GM12874 (cell line): ENCODE data around the gene NDST4.

ENCODE experiments used
- TF ChIP-seq, protein P1 (sequence below): IDR thresholded peaks from 2 replicates; pipeline ENCODE4 v1.5.1; 2011; ENCODE audit warnings: low read depth, mild to moderate bottlenecking, control low read depth, low read length, moderate library complexity; ENCODE audit not compliant: insufficient read depth

Gene NDST4

GRCh38 chr4:115145393-115146160 is 32.2 kb upstream of the NDST4 start:
- TF ChIP-seq, protein P1, sequence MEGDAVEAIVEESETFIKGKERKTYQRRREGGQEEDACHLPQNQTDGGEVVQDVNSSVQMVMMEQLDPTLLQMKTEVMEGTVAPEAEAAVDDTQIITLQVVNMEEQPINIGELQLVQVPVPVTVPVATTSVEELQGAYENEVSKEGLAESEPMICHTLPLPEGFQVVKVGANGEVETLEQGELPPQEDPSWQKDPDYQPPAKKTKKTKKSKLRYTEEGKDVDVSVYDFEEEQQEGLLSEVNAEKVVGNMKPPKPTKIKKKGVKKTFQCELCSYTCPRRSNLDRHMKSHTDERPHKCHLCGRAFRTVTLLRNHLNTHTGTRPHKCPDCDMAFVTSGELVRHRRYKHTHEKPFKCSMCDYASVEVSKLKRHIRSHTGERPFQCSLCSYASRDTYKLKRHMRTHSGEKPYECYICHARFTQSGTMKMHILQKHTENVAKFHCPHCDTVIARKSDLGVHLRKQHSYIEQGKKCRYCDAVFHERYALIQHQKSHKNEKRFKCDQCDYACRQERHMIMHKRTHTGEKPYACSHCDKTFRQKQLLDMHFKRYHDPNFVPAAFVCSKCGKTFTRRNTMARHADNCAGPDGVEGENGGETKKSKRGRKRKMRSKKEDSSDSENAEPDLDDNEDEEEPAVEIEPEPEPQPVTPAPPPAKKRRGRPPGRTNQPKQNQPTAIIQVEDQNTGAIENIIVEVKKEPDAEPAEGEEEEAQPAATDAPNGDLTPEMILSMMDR: no peak

- TF ChIP-seq, protein P1: no peak
These were observed 14.6 kb upstream of the NDST4 start for GRCh38 chr4:115128037-115128436.

DNA sequence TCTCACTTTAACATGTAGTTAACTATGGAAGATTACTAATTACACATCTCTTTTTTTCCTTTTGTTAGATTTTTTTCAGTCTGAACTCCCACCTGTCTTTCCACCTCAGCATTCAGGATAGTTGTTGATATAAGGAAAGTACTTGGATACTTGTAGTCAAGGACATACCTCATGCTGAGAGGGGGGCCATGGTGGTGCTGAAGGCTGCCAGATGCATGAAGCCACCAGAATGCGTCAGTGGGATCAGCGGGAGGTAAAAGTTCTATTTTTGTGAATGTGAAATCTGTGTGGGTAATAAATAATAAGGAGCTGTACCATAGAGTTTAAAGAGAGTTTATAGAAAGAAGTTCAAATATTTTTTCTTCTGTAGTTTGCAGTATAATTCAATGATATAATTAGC is 13.1 kb upstream of the NDST4 start:
- TF ChIP-seq, protein P1: no peak

DNA sequence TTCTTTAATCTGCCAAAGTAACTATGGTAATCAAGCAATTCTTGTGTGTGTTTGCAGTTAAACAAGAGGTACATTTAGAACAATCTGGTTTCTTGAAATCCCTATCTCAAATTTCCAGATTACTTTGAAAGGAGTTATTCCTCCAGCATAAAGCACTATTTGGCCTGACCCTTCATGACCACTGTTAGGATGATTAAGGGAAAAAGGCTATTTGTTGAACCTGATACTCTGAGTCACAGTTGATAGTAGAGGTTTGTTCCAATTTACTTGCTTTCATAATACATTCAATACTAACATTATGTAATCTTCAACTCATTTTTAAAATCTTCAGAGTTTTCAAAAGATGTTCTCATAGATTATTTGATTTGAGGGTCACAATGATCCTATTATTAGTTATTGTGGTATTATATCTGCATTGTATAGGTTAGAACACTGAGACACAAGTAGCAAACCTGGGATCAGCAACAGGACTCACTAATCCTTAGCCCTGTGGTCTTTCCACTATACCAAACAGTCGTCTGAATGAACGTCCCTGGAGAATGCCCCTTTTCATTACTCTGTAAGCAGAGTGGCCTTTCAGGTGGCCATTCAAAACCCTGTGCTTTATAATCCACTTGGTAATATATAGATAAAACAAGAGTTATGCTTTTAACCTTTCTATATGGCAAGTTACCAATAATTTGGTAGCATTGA is 8.1 kb upstream of the NDST4 start:
- TF ChIP-seq, protein P1: no peak

GRCh38 chr4:115119804-115120352 is 6.5 kb upstream of the NDST4 start:
- TF ChIP-seq, protein P1: no peak

DNA sequence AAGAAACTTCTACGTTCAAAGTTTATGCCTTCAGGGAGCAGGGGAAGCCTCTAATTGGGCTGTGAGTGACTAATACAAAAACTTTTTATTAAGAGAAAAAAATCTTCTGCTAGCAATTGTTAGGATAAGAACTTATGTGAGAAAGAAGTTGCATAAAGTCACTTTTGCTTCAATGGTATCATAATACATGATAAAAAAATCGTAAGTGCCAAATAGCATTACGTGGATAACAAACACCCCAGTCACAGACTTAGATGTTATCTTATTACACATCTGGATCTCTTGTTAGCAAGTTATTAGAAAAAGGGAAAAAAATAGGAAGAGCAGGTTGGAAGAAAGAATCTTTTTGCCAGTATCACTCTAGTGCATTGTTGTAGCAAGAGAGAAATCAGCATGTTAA is 4.2 kb upstream of the NDST4 start:
- TF ChIP-seq, protein P1: no peak
